SU-DHL-6 (cell line): ENCODE results near the gene SNX12.

ENCODE experiments used
- CTCF ChIP-seq: fragments of 200-600 bp; sonication (generic); IDR thresholded peaks from one replicate; pipeline ENCODE4 v1.5.1; 2017; ENCODE audit warnings: antibody characterized with exemption, mild to moderate bottlenecking, low read length, moderate library complexity; ENCODE audit not compliant: insufficient read depth, poor library complexity, severe bottlenecking
- EZH2phosphoT487 ChIP-seq: fragments of 200-600 bp; sonication (generic), shearing (Covaris generic); conservative IDR thresholded peaks from 2 replicates; pipeline ENCODE4 v1.6.1; 2018; ENCODE audit warnings: mild to moderate bottlenecking, antibody characterized with exemption, low read length, moderate library complexity, mixed read lengths

- no peak for TF ChIP-seq CTCF
- no peak for TF ChIP-seq EZH2phosphoT487
Observed at GRCh38 chrX:71095555-71095980, 27.4 kb upstream of the SNX12 start, which contains the start of gene FOXO4.
